ENCODE results near the gene TIMM23.
"Not testable (repeated sequence)": the region's sequence is repeated elsewhere in the genome, so short reads cannot be mapped to it uniquely, and the experiment has no call there.

Gene TIMM23

GRCh38 chr10:45974041-45974440 lies 1.8 kb downstream of the TIMM23 start:
- not testable (repeated sequence) for H3K9ac ChIP-seq (ENCODE audit: low read length); H3K18ac ChIP-seq (ENCODE audit: low read length); H2BK12ac ChIP-seq (ENCODE audit: low read length); H2BK5ac ChIP-seq (ENCODE audit: low read depth, low read length, poor library complexity); H2BK120ac ChIP-seq (ENCODE audit: insufficient read depth, low read length, poor library complexity); H4K12ac ChIP-seq (ENCODE audit: low read depth, low read length); H3K36me3 ChIP-seq (ENCODE audit: control insufficient read depth in 1 of 2, insufficient read depth in 2 of 2, low read length in 2 of 2); H4K91ac ChIP-seq (ENCODE audit: low read depth, low read length); H3K4me1 ChIP-seq (ENCODE audit: control insufficient read depth in 1 of 2, insufficient read depth in 2 of 2, low read length in 2 of 2); H3K9me3 ChIP-seq (ENCODE audit: insufficient read depth, low read depth, low read length); H3K4me2 ChIP-seq (ENCODE audit: low read length); H3K4me3 ChIP-seq (ENCODE audit: low read depth, low read length); H3K23ac ChIP-seq (ENCODE audit: low read length); H3K79me1 ChIP-seq (ENCODE audit: low read length); H2AK5ac ChIP-seq (ENCODE audit: low read length); H3K79me2 ChIP-seq (ENCODE audit: control insufficient read depth, insufficient read depth, low read length, poor library complexity); H3K27ac ChIP-seq (ENCODE audit: low read depth, low read length); H2AFZ ChIP-seq (ENCODE audit: insufficient read depth, low read length, poor library complexity); H3K27me3 ChIP-seq (ENCODE audit: insufficient read depth, low read length); DNase-seq; H3K4ac ChIP-seq (ENCODE audit: low read depth, low read length); H3K14ac ChIP-seq (ENCODE audit: low read length); H4K8ac ChIP-seq (ENCODE audit: low read depth, low read length)
- no CpG with 5 or more reads among the region's 3 CpGs for WGBS (ENCODE audit: extremely low coverage, insufficient coverage, insufficient read length)

- H2AK5ac ChIP-seq (ENCODE audit: low read length); H3K27ac ChIP-seq (ENCODE audit: low read depth, low read length); H2BK5ac ChIP-seq (ENCODE audit: low read depth, low read length, poor library complexity); H4K8ac ChIP-seq (ENCODE audit: low read depth, low read length); H4K91ac ChIP-seq (ENCODE audit: low read depth, low read length); H3K4me2 ChIP-seq (ENCODE audit: low read length); H2AFZ ChIP-seq (ENCODE audit: insufficient read depth, low read length, poor library complexity); DNase-seq; H3K36me3 ChIP-seq (ENCODE audit: control insufficient read depth in 1 of 2, insufficient read depth in 2 of 2, low read length in 2 of 2); H3K14ac ChIP-seq (ENCODE audit: low read length); H3K9ac ChIP-seq (ENCODE audit: low read length); H3K4ac ChIP-seq (ENCODE audit: low read depth, low read length); H4K12ac ChIP-seq (ENCODE audit: low read depth, low read length); H2BK12ac ChIP-seq (ENCODE audit: low read length); H3K79me2 ChIP-seq (ENCODE audit: control insufficient read depth, insufficient read depth, low read length, poor library complexity); H3K4me3 ChIP-seq (ENCODE audit: low read depth, low read length); H3K79me1 ChIP-seq (ENCODE audit: low read length); H3K18ac ChIP-seq (ENCODE audit: low read length); H3K23ac ChIP-seq (ENCODE audit: low read length); H3K27me3 ChIP-seq (ENCODE audit: insufficient read depth, low read length); H2BK120ac ChIP-seq (ENCODE audit: insufficient read depth, low read length, poor library complexity); H3K9me3 ChIP-seq (ENCODE audit: insufficient read depth, low read depth, low read length); H3K4me1 ChIP-seq (ENCODE audit: control insufficient read depth in 1 of 2, insufficient read depth in 2 of 2, low read length in 2 of 2): not testable (repeated sequence)
- no CpG with 5 or more reads among the region's 2 CpGs for WGBS (ENCODE audit: extremely low coverage, insufficient coverage, insufficient read length)
Measured at GRCh38 chr10:45978554-45978953, 6.3 kb downstream of the TIMM23 start.

- not testable (repeated sequence) for H3K4me1 ChIP-seq (ENCODE audit: control insufficient read depth in 1 of 2, insufficient read depth in 2 of 2, low read length in 2 of 2); DNase-seq; H2BK120ac ChIP-seq (ENCODE audit: insufficient read depth, low read length, poor library complexity); H3K4me2 ChIP-seq (ENCODE audit: low read length); H3K36me3 ChIP-seq (ENCODE audit: control insufficient read depth in 1 of 2, insufficient read depth in 2 of 2, low read length in 2 of 2); H3K23ac ChIP-seq (ENCODE audit: low read length); H3K9me3 ChIP-seq (ENCODE audit: insufficient read depth, low read depth, low read length); H3K14ac ChIP-seq (ENCODE audit: low read length); H3K18ac ChIP-seq (ENCODE audit: low read length); H2BK5ac ChIP-seq (ENCODE audit: low read depth, low read length, poor library complexity); H3K27me3 ChIP-seq (ENCODE audit: insufficient read depth, low read length); H3K4me3 ChIP-seq (ENCODE audit: low read depth, low read length); H3K4ac ChIP-seq (ENCODE audit: low read depth, low read length); H2BK12ac ChIP-seq (ENCODE audit: low read length); H2AFZ ChIP-seq (ENCODE audit: insufficient read depth, low read length, poor library complexity); H4K91ac ChIP-seq (ENCODE audit: low read depth, low read length); H3K9ac ChIP-seq (ENCODE audit: low read length); H2AK5ac ChIP-seq (ENCODE audit: low read length); H3K79me2 ChIP-seq (ENCODE audit: control insufficient read depth, insufficient read depth, low read length, poor library complexity); H4K12ac ChIP-seq (ENCODE audit: low read depth, low read length); H3K79me1 ChIP-seq (ENCODE audit: low read length); H4K8ac ChIP-seq (ENCODE audit: low read depth, low read length); H3K27ac ChIP-seq (ENCODE audit: low read depth, low read length)
- no CpG with 5 or more reads among the region's 1 CpG for WGBS (ENCODE audit: extremely low coverage, insufficient coverage, insufficient read length)
Measured at GRCh38 chr10:45981367-45981766, 9.1 kb downstream of the TIMM23 start.

GRCh38 chr10:45983538-45984186 lies 11.4 kb downstream of the TIMM23 start:
- not testable (repeated sequence) for H3K4me1 ChIP-seq (ENCODE audit: control insufficient read depth in 1 of 2, insufficient read depth in 2 of 2, low read length in 2 of 2); H2AK5ac ChIP-seq (ENCODE audit: low read length); H4K91ac ChIP-seq (ENCODE audit: low read depth, low read length); H3K27me3 ChIP-seq (ENCODE audit: insufficient read depth, low read length); H3K9ac ChIP-seq (ENCODE audit: low read length); H3K4me3 ChIP-seq (ENCODE audit: low read depth, low read length); H2BK12ac ChIP-seq (ENCODE audit: low read length); H3K9me3 ChIP-seq (ENCODE audit: insufficient read depth, low read depth, low read length); H3K79me1 ChIP-seq (ENCODE audit: low read length); H3K18ac ChIP-seq (ENCODE audit: low read length); H3K79me2 ChIP-seq (ENCODE audit: control insufficient read depth, insufficient read depth, low read length, poor library complexity); H4K12ac ChIP-seq (ENCODE audit: low read depth, low read length); H3K27ac ChIP-seq (ENCODE audit: low read depth, low read length); H2AFZ ChIP-seq (ENCODE audit: insufficient read depth, low read length, poor library complexity); H3K36me3 ChIP-seq (ENCODE audit: control insufficient read depth in 1 of 2, insufficient read depth in 2 of 2, low read length in 2 of 2); H3K4ac ChIP-seq (ENCODE audit: low read depth, low read length); H3K23ac ChIP-seq (ENCODE audit: low read length); H3K14ac ChIP-seq (ENCODE audit: low read length); H3K4me2 ChIP-seq (ENCODE audit: low read length); H4K8ac ChIP-seq (ENCODE audit: low read depth, low read length); H2BK5ac ChIP-seq (ENCODE audit: low read depth, low read length, poor library complexity); H2BK120ac ChIP-seq (ENCODE audit: insufficient read depth, low read length, poor library complexity)
- peak; percentile 39 to 72 for DNase-seq
- no CpG with 5 or more reads among the region's 6 CpGs for WGBS (ENCODE audit: extremely low coverage, insufficient coverage, insufficient read length)

All from trophoblast cell (in vitro differentiated cells and primary cell).